Transverse colon (tissue), 4 donors: Measurements from ENCODE around the gene ZNF181. TPM values are rescaled to one million over a fixed set of nuclear protein-coding genes. Genes with fewer than 3 reads are reported as not detected.
"Not testable (repeated sequence)": the region's sequence is repeated elsewhere in the genome, so short reads cannot be mapped to it uniquely, and the experiment has no call there.

ENCODE experiments used
- DNase-seq: peaks from one replicate; pipeline ENCODE4 v3.0.0-alpha.2; 2019
- H3K27ac ChIP-seq, 4 donors: fragments of 200-600 bp; sonication (generic); 2 replicates each; pipeline ENCODE4 v1.5.1; 2016 to 2018; ENCODE audit warnings: inconsistent platforms in 4 of 4
- H3K27me3 ChIP-seq: fragments of 200-600 bp; sonication (generic); 2 replicates; pipeline ENCODE4 v1.5.1; 2017; ENCODE audit warnings: inconsistent platforms
- H3K36me3 ChIP-seq, 4 donors: fragments of 200-600 bp; sonication (generic); 2 replicates each; pipeline ENCODE4 v1.5.1; 2017 to 2019; ENCODE audit warnings: inconsistent platforms in 4 of 4
- H3K4me1 ChIP-seq, 4 donors: fragments of 200-600 bp; sonication (generic); 2 replicates each; pipeline ENCODE4 v1.5.1; 2017 to 2020; ENCODE audit warnings: inconsistent platforms in 4 of 4
- H3K4me3 ChIP-seq, 4 donors: fragments of 200-600 bp; sonication (generic); 1 replicate in 1 of 4; 2 replicates in 3 of 4; pipeline versions ENCODE4 v1.5.1 to v1.6.1; 2017 to 2019; ENCODE audit warnings: inconsistent platforms in 4 of 4
- H3K9me3 ChIP-seq, 2 donors: fragments of 200-600 bp; sonication (generic); 2 replicates each; pipeline ENCODE4 v1.5.1; 2017 to 2019; ENCODE audit warnings: inconsistent platforms in 2 of 2
- CTCF ChIP-seq, 5 experiments: fragments of 200-600 bp in 3 of 5; fragments of 450-650 bp in 2 of 5; sonication (generic) in 3 of 5; IDR thresholded peaks; 1 replicate in 2 of 5; 2 replicates in 3 of 5; pipeline ENCODE4 v1.5.1; 2016 to 2017; ENCODE audit warnings: antibody characterized with exemption in 5 of 5, inconsistent platforms in 3 of 5, mild to moderate bottlenecking in 2 of 5, moderate library complexity in 1 of 5
- EP300 ChIP-seq: sonication (generic); formaldehyde crosslinking; IDR thresholded peaks from one replicate; pipeline ENCODE4 v1.6.1; 2017; ENCODE audit warnings: antibody characterized with exemption, low read depth
- POLR2A ChIP-seq: fragments of 450-650 bp; IDR thresholded peaks from one replicate; pipeline ENCODE4 v1.6.1; 2016; ENCODE audit warnings: antibody characterized with exemption, mild to moderate bottlenecking, moderate library complexity
- POLR2AphosphoS5 ChIP-seq, 3 donors: sonication (generic); formaldehyde crosslinking; IDR thresholded peaks; one replicate each; pipeline ENCODE4 v1.6.1; 2016; ENCODE audit warnings: antibody characterized with exemption in 3 of 3
- WGBS, 2 donors: methylation state at CpG; one replicate each; pipeline ENCODE4 v1.1.5; 2018; ENCODE audit warnings: low coverage in 1 of 2; 5-methylcytosine and 5-hydroxymethylcytosine counted together
- in situ Hi-C, 4 donors: fragments of 200-750 bp; cut with MboI; loops; one replicate each; pipeline versions ENCODE4 v1.15.0 to v1.15.1; 2017; ENCODE audit warnings: low sequenced_read_pairs in 3 of 4, low pct_ligation_motif_present in 1 of 4, low pct_unique_long_range_greater_than_20kb in 1 of 4
- intact Hi-C: fragments of 100-400 bp; cut with DNase I; formaldehyde crosslinking; loops from one replicate; pipeline ENCODE4 v1.15.1; 2023; ENCODE audit warnings: low total_unique reads
- total RNA-seq, 4 donors: library from RNA; depleted of rRNA; stranded (reverse); fragments of >200 nt; gene quantifications; one replicate each; pipeline ENCODE4 v1.1.0, GENCODE V29; 2016

The ZNF181 gene
- total RNA-seq: 10 to 100 TPM in 3 of 4 donors, 1 to 10 TPM in 1; 7.1 to 23.8 (median 15.5) TPM

- peak; percentile 92 for DNase-seq
- Histone ChIP-seq H3K27me3 (no peaks in the 10 kb centered on the region), H3K4me3 (peak within 1 kb of the TSS; percentile 59 to 81 (median 78)), H3K4me1 (peaks cover 16 to 25% (median 19%) of the 10 kb centered on the region in 4 donors), H3K9me3 (peaks cover 21 to 24% of the 10 kb centered on the region in 2 donors), H3K36me3 (peaks cover 0 to 35% (median 15%) of the 10 kb centered on the region in 4 donors), H3K27ac (peak within 1 kb of the TSS; percentile 95 to 99 (median 98))
- WGBS, 2 donors: 1% methylated on average over 62 of the region's 67 CpGs; no CpG with 5 or more reads in 1 of the 2 donors
- peak; percentile 72 to 82 (median 74) for TF ChIP-seq POLR2AphosphoS5 (IDR thresholded peaks at IDR 0.05)
- no peak for TF ChIP-seq CTCF (IDR thresholded peaks at IDR 0.05)
- TF ChIP-seq EP300: peak; percentile 62
- TF ChIP-seq POLR2A: peak; percentile 77
- intact Hi-C loops (no loop called here), in situ Hi-C loops (no loop called here)
Observed at GRCh38 chr19:34733746-34734536, at the start of gene ZNF181. TSS of gene ZNF181 (plus strand) at chr19:34734243. CDS start at chr19:34735038, 795 bp downstream.

GRCh38 chr19:34685266-34685665, 48.8 kb upstream of the ZNF181 start:
- H3K36me3 ChIP-seq: peaks cover 0 to 50% (median 23%) of the 10 kb centered on the region in 4 donors
- in situ Hi-C loops, H3K27me3 ChIP-seq, H3K4me1 ChIP-seq, H3K27ac ChIP-seq, H3K4me3 ChIP-seq, intact Hi-C loops, DNase-seq: not testable (repeated sequence)
- 95 to 96% methylated on average over 3 to 5 of the region's 5 CpGs for WGBS, 2 donors
- H3K9me3 ChIP-seq: peaks cover 70 to 72% of the 10 kb centered on the region in 2 donors

- Histone ChIP-seq H3K27me3 (no peaks in the 10 kb centered on the region), H3K4me3 (no peak overlapping the region), H3K36me3 (peaks cover 0 to 38% (median 18%) of the 10 kb centered on the region in 4 donors), H3K4me1 (no peaks in the 10 kb centered on the region), H3K27ac (no peak overlapping the region), H3K9me3 (peaks cover 58 to 60% of the 10 kb centered on the region in 2 donors)
- 79 to 91% methylated on average over 5 of the region's 5 CpGs for WGBS, 2 donors
- in situ Hi-C loops (no loop called here), intact Hi-C loops (no loop called here)
- TF ChIP-seq EP300 (no peak), POLR2A (no peak), POLR2AphosphoS5 (IDR thresholded peaks at IDR 0.05) (no peak), CTCF (IDR thresholded peaks at IDR 0.05) (no peak)
- DNase-seq: no peak
Observed at GRCh38 chr19:34686455-34686854, 47.6 kb upstream of the ZNF181 start.

- in situ Hi-C loops: no loop called here
Observed at GRCh38 chr19:34687348-34687747, 46.7 kb upstream of the ZNF181 start.

GRCh38 chr19:34688592-34688991, 45.5 kb upstream of the ZNF181 start:
- intact Hi-C loops (no loop called here), in situ Hi-C loops (no loop called here)
- Histone ChIP-seq H3K9me3 (peaks cover 37 to 38% of the 10 kb centered on the region in 2 donors), H3K36me3 (peaks cover 0 to 16% (median 7%) of the 10 kb centered on the region in 4 donors), H3K4me1 (no peaks in the 10 kb centered on the region), H3K27ac (no peak overlapping the region), H3K4me3 (no peak overlapping the region), H3K27me3 (no peaks in the 10 kb centered on the region)
- 78 to 81% methylated on average over 1 of the region's 1 CpG for WGBS, 2 donors
- TF ChIP-seq POLR2AphosphoS5 (IDR thresholded peaks at IDR 0.05): no peak
- TF ChIP-seq CTCF (IDR thresholded peaks at IDR 0.05): no peak
- TF ChIP-seq POLR2A: no peak
- TF ChIP-seq EP300: no peak
- DNase-seq: no peak

More at GRCh38 chr19:34687348-34687747, 46.7 kb upstream of the ZNF181 start:
- Histone ChIP-seq H3K4me1 (no peaks in the 10 kb centered on the region), H3K9me3 (peaks cover 49 to 51% of the 10 kb centered on the region in 2 donors), H3K27me3 (no peaks in the 10 kb centered on the region), H3K4me3 (no peak overlapping the region), H3K27ac (no peak overlapping the region), H3K36me3 (peaks cover 0 to 29% (median 14%) of the 10 kb centered on the region in 4 donors)
- WGBS, 2 donors: 41% methylated on average over 2 of the region's 2 CpGs; no CpG with 5 or more reads in 1 of the 2 donors
- intact Hi-C loops: no loop called here
- TF ChIP-seq EP300: no peak
- no peak for DNase-seq
